ENCODE results near the gene LYG2.

- TF ChIP-seq, protein P1, sequence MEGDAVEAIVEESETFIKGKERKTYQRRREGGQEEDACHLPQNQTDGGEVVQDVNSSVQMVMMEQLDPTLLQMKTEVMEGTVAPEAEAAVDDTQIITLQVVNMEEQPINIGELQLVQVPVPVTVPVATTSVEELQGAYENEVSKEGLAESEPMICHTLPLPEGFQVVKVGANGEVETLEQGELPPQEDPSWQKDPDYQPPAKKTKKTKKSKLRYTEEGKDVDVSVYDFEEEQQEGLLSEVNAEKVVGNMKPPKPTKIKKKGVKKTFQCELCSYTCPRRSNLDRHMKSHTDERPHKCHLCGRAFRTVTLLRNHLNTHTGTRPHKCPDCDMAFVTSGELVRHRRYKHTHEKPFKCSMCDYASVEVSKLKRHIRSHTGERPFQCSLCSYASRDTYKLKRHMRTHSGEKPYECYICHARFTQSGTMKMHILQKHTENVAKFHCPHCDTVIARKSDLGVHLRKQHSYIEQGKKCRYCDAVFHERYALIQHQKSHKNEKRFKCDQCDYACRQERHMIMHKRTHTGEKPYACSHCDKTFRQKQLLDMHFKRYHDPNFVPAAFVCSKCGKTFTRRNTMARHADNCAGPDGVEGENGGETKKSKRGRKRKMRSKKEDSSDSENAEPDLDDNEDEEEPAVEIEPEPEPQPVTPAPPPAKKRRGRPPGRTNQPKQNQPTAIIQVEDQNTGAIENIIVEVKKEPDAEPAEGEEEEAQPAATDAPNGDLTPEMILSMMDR (IDR thresholded peaks at IDR 0.05; ENCODE audit: low read length): no peak
- no peak for TF ChIP-seq EZH2 (IDR thresholded peaks at IDR 0.05; ENCODE audit: borderline replicate concordance, low read length)
Observed at GRCh38 chr2:99216096-99216495, 39.4 kb downstream of the LYG2 start.
